Heart left ventricle (tissue), 16 donors: ENCODE measurements around the gene EVX2. TPM values are rescaled to one million over a fixed set of nuclear protein-coding genes. Genes with fewer than 3 reads are reported as not detected.

ENCODE experiments used
- ATAC-seq, 4 donors: fragments of 200-7000 bp; cut with Tn5 transposase; one replicate each; pipeline ENCODE4 v1.9.1; 2020 to 2022; ENCODE audit warnings: moderate library complexity in 4 of 4, mild to moderate bottlenecking in 3 of 4, moderate number of reproducible peaks in 1 of 4
- DNase-seq, 5 donors: peaks; one replicate each; pipeline ENCODE4 v3.0.0-alpha.2; 2020
- H3K27ac ChIP-seq, 12 donors: fragments of 200-600 bp; sonication (generic) in 4 of 12; one replicate each; pipeline versions ENCODE4 v1.5.0 to v1.8.0; 2016 to 2022; ENCODE audit warnings: mild to moderate bottlenecking in 2 of 12
- H3K27me3 ChIP-seq, 9 donors: fragments of 200-600 bp; sonication (generic) in 2 of 9; one replicate each; pipeline versions ENCODE4 v1.5.1 to v1.8.0; 2016 to 2022; ENCODE audit warnings: mild to moderate bottlenecking in 3 of 9
- H3K36me3 ChIP-seq, 9 donors: fragments of 200-600 bp; sonication (generic) in 2 of 9; one replicate each; pipeline versions ENCODE4 v1.5.0 to v1.8.0; 2018 to 2022; ENCODE audit warnings: mild to moderate bottlenecking in 2 of 9
- H3K4me1 ChIP-seq, 12 donors: fragments of 200-600 bp; sonication (generic) in 4 of 12; one replicate each; pipeline versions ENCODE4 v1.5.0 to v1.8.0; 2016 to 2022; ENCODE audit warnings: mild to moderate bottlenecking in 3 of 12
- H3K4me3 ChIP-seq, 12 donors: fragments of 200-600 bp; sonication (generic) in 4 of 12; one replicate each; pipeline versions ENCODE4 v1.5.0 to v1.8.0; 2017 to 2022; ENCODE audit warnings: mild to moderate bottlenecking in 9 of 12, moderate library complexity in 4 of 12
- H3K9me3 ChIP-seq, 12 donors: fragments of 200-600 bp; sonication (generic) in 4 of 12; one replicate each; pipeline versions ENCODE4 v1.5.0 to v1.8.0; 2016 to 2022; ENCODE audit warnings: mild to moderate bottlenecking in 1 of 12
- CTCF ChIP-seq, 12 donors: fragments of 200-600 bp; sonication (generic) in 4 of 12; IDR thresholded peaks; one replicate each; pipeline versions ENCODE4 v1.5.0 to v1.8.0; 2018 to 2022; ENCODE audit warnings: antibody characterized with exemption in 12 of 12, mild to moderate bottlenecking in 5 of 12
- POLR2A ChIP-seq, 2 donors: fragments of 450-650 bp; IDR thresholded peaks; one replicate each; pipeline ENCODE4 v1.6.1; 2017; ENCODE audit warnings: antibody characterized with exemption in 2 of 2, mild to moderate bottlenecking in 2 of 2, moderate library complexity in 2 of 2
- WGBS, 4 donors: extraction: QIAGEN DNeasy Blood & Tissue Kit in 2 of 4; methylation state at CpG; one replicate each; pipeline versions ENCODE4 v1.1.5 to v1.1.7; 2013 to 2018; 5-methylcytosine and 5-hydroxymethylcytosine counted together
- intact Hi-C, 10 donors: fragments of 100-400 bp; cut with DNase I; formaldehyde crosslinking; loops; one replicate each; pipeline versions ENCODE4 v1.11.1 to v1.14.2; 2022
- polyA plus RNA-seq, 2 donors: library from polyadenylated mRNA; stranded (reverse); fragments of 200-250 nt; gene quantifications; one replicate each; pipeline ENCODE4 v1.2.3, GENCODE V29; 2013
- total RNA-seq, 9 donors: library from RNA; depleted of rRNA in 2 of 9; stranded (reverse); fragments of >200 nt in 2 of 9; fragmentation: NEBNext Ultra II Directional in 3 of 9; extraction: Animal tissue kit (Norgen Biotek cat#: 25700) in 3 of 9; gene quantifications; one replicate each; pipeline versions ENCODE4 v1.1.0 to v1.2.4, GENCODE V29; 2016 to 2023
- donor health status: ischemic (EF 13 %, LVEDD 7.1; RV severe dilation, severe dysfunction).
- donor health status: healthy with polysubstance abuse.
- donor health status: DM: no; HTN: yes; CAD: no.
- donor health status: DM: no; HTN: no; CAD: no.
- donor health status: ischemic (EF 25% LVEDD 6.9; RV normal size, moderate dysfunction).
- donor health status: ischemic (EF 25% LVEDD 5.7; RV mildly dilated, moderate dysfunction).
- donor health status: healthy.
- donor health status: DM: yes; HTN: yes; CAD: no.
- donor health status: ischemic (EF 35%, LVEDD 5.7; RV mildly dilated, moderate dysfunction).
- donor health status: nonischemic (EF 11% LVEDD 7.7; RV severe dilation, severe dysfunction).
- donor health status: DM: yes; HTN: yes; CAD: no.
- donor health status: PGD.
- donor health status: ischemic (EF 29% LVEDD 5.4; RV normal size, mild dysfunction).
- donor health status: nonischemic (EF 23%, LVEDD 6.1; RV moderate dilation, normal function).

EVX2 gene
- total and polyA plus RNA-seq, 11 donors: 0.06 TPM; not detected in 10

GRCh38 chr2:176126929-176127773 lies 43.4 kb upstream of the EVX2 start:
- DNase-seq (peak in 3 of 5 donors; percentile 60 to 71 (median 63)), ATAC-seq (no peak)
- Histone ChIP-seq H3K27me3 (peaks cover 79 to 100% (median 94%) of the 10 kb centered on the region in 9 donors), H3K36me3 (no peaks in the 10 kb centered on the region), H3K4me3 (no peak overlapping the region), H3K27ac (no peak overlapping the region), H3K4me1 (peaks cover 4 to 41% (median 22%) of the 10 kb centered on the region in 12 donors), H3K9me3 (no peaks in the 10 kb centered on the region)
- no peak for TF ChIP-seq POLR2A (IDR thresholded peaks at IDR 0.05)
- peak; percentile 82 to 97 (median 93) for TF ChIP-seq CTCF (IDR thresholded peaks at IDR 0.05)
- intact Hi-C loops: loop anchor here (1.0 to 10.0 kb wide), 13 partner anchors 325 to 1022 kb away; no protein-coding TSS in a partner anchor
- WGBS, 4 donors: 2 to 4% (median 3%) methylated on average over 13 of the region's 13 CpGs

GRCh38 chr2:176125772-176126054 lies 42.0 kb upstream of the EVX2 start:
- ATAC-seq: no peak
- 19 to 45% (median 35%) methylated on average over 6 of the region's 6 CpGs for WGBS, 4 donors

GRCh38 chr2:176124947-176125771 lies 41.4 kb upstream of the EVX2 start:
- H3K9me3 ChIP-seq: no peaks in the 10 kb centered on the region
- WGBS, 4 donors: 29 to 34% (median 33%) methylated on average over 8 to 9 of the region's 9 CpGs
- TF ChIP-seq POLR2A (IDR thresholded peaks at IDR 0.05) (no peak), CTCF (IDR thresholded peaks at IDR 0.05) (no peak)
- ATAC-seq: no peak
- H3K4me3 ChIP-seq: no peak overlapping the region
- no peaks in the 10 kb centered on the region for H3K36me3 ChIP-seq
- no peak overlapping the region for H3K27ac ChIP-seq
- peaks cover 79 to 100% (median 94%) of the 10 kb centered on the region in 9 donors for H3K27me3 ChIP-seq
- H3K4me1 ChIP-seq: peaks cover 4 to 42% (median 21%) of the 10 kb centered on the region in 12 donors
- DNase-seq: no peak
- intact Hi-C loops: loop anchor here (5.0 to 10.0 kb wide), 10 partner anchors 327 to 1022 kb away; no protein-coding TSS in a partner anchor

More at GRCh38 chr2:176125772-176126054, 42.0 kb upstream of the EVX2 start:
- H3K4me3 ChIP-seq: no peak overlapping the region
- no peaks in the 10 kb centered on the region for H3K9me3 ChIP-seq
- H3K4me1 ChIP-seq: peaks cover 4 to 47% (median 23%) of the 10 kb centered on the region in 12 donors
- TF ChIP-seq CTCF (IDR thresholded peaks at IDR 0.05): no peak
- TF ChIP-seq POLR2A (IDR thresholded peaks at IDR 0.05): no peak
- no peaks in the 10 kb centered on the region for H3K36me3 ChIP-seq
- intact Hi-C loops: loop anchor here (1.0 to 10.0 kb wide), 13 partner anchors 327 to 1023 kb away; no protein-coding TSS in a partner anchor
- no peak for DNase-seq
- H3K27ac ChIP-seq: no peak overlapping the region
- H3K27me3 ChIP-seq: peaks cover 79 to 100% (median 94%) of the 10 kb centered on the region in 9 donors
